ENCODE measurements around the gene HES3.

HES3 gene

DNA sequence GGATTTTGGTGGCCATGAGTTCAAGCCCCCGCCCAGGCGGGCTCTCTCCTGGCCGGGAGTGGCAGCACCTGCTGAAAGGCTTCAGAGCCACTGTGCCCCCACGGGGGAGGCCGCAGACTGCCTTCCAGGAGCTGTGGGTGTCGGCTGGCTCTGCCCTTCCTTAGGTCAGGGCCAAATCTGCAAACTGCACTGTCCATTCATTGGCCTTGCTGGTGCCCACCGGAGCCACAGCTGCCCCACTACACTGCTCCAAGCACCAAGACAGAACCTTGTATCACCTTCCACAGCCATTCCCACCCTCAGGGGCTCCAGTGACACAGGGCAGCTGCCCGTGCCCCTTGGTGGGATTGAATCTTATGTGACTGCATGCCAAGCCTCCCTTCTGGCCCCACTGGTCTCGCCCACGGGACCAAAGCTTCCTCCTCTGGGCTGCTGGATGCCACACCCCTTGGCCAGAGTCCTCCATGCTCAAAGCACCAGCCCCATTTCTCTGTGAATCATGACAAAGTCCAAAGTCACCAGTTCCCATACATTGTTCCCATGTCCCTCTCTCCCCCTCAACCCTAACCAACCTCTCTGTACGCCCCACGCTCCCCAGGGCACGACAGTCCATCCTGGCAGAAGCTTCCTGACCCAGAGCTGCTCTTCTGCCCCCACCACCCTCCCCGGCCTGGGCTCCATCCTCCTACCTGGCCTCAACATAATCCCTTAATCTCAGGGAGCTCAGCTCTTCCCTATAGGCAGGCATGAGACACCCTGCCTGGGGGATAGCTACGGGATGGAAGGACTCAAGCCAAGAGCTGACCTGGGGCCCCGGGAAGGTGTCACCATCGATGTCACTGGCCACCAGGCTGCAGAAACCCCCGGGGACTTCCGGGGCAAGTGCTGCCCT, 37.8 kb downstream of the HES3 start:
- no peak for DNase-seq

DNA sequence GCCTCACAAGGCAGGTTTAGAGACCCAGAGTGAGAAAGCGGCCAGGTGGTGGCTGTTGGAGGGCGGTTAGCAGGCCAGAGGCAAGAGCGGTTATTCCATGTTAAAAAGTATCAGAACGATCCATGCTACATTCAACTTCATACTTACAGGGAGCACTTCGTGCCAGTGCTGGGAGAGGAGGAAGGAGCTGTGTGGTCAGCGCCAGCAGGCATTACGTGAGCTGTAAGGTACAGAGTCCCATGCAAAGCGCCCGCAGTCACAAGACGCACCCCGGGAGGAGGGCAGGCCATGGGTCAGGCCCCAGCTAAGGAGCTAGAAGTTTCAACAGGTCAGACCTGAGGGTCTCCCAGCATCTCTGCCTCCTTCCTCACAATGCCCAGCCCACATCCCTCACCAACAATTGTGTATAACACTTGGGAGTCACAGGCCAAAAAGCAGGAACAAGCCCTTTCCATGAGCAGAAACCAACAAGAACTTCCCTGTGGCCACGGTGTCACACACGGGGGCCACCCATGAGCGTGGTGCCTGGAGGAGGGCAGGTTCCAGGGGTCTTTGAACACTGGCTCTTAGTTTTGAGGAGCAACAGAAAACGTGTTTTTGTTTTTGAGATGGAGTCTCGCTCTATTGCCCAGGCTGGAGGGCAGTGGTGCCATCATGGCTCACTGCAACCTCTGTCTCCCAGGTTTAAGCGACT, 38.7 kb downstream of the HES3 start:
- DNase-seq, result no peak

- no peak for DNase-seq
These were observed 41.4 kb downstream of the HES3 start for GRCh38 chr1:6285336-6285735.

- no peak for DNase-seq
These were observed 42.3 kb downstream of the HES3 start for GRCh38 chr1:6286266-6286665.

GRCh38 chr1:6287029-6287428, 43.0 kb downstream of the HES3 start:
- DNase-seq, result no peak

DNA sequence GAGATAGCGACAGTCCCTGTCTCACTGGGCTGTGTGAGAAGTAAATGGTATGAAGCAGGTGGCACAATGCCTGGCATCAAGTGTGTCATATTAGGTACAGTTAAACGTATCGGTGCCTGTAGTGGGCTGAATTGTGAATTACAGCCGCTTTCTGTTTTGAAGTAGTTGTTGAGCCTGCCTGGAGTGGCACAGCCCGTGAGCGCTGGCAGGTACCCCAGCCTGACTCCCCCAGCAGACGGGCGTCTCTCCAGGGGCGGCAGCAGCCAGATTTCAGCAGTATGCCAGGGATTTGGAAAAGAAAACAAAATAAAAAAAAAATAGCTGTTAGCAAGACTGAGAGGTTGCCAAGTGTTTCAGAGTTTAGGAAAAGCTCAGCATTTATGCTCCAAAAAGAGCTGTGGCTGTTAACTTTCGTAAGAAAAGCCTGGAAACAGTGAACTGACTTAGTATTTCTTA, 43.5 kb downstream of the HES3 start:
- DNase-seq, result peak; percentile 77

DNA sequence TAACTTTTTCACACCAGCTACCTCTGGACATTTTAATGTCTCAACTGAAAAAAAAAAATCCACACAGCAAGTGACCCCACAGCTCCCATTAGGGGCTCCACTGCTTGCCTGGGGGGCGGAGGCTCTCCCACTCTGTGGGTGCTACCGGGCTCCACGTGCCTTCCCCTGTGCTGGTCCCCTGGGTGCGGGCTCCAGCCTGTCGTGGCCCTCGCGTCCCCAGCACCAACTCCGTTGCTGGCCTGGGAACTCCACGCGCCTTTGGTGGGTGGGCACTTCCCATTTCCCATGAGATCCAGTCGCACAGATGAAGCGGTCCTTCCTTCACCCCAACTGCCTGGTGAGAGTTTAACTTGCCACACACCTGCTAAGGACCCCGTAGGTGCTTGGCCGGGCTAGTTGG, 44.0 kb downstream of the HES3 start:
- DNase-seq, result no peak

GRCh38 chr1:6288665-6289064, 44.7 kb downstream of the HES3 start:
- no peak for DNase-seq

DNA sequence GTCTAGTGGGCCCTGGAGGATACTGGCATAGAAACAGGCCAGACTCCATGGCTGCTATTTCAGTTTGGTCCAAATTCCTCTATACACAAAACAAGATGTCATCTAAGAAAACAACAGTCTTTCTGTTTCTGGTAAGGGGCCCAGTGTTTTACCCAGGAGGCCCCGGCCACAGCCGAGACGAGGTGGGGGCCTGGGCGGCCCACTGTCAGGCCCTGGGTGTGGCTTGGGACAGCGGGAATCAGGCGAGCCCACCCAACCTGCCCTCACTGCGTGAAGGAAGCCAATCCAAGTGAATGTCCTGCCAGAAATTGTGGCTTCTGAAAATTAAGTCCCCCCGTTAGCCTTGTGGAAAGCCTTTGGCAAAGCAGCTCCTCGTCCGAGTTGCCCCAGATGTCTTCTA, 48.1 kb downstream of the HES3 start:
- no peak for DNase-seq

DNA sequence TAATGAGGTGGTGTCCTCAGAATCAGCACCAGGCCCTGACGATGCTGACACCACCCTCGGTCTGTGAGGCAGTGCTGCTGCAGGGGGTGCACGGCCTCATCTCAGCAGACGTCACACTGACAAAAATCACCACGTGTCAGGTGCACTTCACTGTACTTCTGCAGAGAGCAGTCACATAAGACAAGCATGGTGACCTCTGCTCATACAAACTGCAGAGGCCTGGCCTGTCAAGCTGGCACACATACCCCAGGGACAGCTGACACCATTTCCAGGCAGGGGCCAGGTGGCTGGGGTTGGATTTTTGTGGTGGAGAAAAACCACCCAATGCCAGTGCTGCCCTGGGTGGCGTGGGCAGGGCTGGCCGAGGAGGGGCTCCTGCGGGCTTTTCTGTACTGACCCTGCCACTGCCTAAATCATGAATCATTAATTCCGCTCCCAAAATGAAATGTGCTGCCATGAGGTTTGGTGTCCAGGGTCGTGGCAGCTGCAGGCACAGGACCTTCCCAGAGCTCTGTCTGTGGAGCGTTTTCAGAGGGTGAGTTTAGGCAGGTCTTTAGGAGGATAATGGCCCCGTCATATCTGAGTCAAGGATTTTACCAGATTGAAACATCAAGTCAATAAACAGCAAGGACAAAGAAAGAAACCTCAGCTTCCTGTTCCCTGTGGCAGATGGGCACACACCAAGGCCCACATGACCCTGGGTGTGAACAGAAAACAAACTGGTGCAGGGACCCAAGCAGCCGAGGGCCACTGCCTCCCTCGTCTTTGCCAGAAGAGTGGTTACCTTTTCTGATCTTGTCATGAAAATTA, 50.3 kb downstream of the HES3 start:
- DNase-seq, result no peak

- DNase-seq, result no peak
These were observed 51.0 kb downstream of the HES3 start for GRCh38 chr1:6294890-6295556.
